ENCODE data around the gene TSKS.

DNA sequence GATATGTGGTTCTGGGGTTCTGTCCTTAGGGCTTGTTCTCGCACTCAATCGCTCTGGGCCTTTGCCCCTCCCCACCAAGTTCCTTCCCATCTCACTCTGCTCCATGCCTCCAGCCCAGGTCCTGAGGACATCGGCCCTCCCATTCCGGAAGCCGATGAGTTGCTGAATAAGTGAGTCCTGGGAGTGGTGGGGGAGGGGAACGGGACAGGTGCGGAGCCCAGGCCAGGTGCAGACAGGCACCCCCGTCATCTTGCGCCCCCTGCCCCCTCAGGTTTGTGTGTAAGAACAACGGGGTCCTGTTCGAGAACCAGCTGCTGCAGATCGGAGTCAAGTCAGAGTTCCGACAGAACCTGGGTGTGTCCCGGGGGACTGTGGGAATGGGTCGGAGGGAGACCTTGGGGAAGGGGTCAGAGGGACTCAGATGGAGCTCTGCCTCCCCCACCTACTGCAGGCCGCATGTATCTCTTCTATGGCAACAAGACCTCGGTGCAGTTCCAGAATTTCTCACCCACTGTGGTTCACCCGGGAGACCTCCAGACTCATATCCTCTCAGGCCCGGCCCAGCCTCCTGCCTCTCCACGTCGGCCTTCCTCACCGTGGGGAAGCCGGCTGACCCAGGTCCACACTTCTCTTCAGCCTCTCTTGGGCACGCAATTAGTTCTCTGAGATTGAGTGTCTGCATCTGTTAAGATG is 39.9 kb upstream of the TSKS start:
- TF ChIP-seq CTCF (IDR thresholded peaks at IDR 0.05) (no peak), ZFX (IDR thresholded peaks at IDR 0.05; ENCODE audit: borderline replicate concordance) (no peak)
